ENCODE results near the gene CCL23. TPM values are rescaled to one million over a fixed set of nuclear protein-coding genes. Genes with fewer than 3 reads are reported as not detected.

CCL23 gene
- total RNA-seq, 6 experiments from 2014 or later = 1.1 to 12.7 (median 2.1) TPM

DNA sequence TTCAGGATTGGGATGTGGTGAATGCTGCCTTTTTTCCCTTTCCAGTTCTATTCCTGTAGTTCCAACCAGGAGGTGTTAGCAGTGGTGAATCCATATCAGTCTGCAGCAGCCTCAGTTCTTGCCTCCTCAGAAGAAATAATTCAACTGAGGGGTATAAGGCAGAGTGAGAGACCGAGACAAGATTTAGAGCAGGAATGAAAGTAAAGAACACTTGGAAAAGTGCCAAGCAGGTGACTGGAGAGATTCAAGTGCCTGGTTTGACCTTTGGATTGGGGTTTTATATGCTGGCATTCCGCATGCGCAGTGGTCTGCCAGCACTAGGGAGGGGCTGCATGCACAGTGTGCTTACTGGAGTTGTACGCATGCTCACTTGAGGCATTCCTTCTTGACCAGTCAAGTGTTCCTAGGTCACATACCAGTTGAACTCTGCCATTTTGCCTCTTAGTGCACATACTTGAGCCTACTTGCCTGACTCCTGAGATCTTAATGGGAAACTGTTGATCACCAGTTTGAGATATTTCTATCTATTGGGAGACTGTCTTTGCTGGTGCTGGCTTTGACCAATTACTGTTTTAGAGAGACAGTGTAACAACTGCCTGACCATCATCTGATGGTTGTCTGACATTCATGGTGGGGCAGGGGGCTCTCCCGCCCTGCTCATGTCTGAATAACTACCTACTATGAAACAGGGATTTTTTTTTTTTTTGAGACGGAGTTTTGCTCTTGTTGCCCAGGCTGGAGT lies 15.7 kb downstream of the CCL23 start:
- TF ChIP-seq, protein P1, sequence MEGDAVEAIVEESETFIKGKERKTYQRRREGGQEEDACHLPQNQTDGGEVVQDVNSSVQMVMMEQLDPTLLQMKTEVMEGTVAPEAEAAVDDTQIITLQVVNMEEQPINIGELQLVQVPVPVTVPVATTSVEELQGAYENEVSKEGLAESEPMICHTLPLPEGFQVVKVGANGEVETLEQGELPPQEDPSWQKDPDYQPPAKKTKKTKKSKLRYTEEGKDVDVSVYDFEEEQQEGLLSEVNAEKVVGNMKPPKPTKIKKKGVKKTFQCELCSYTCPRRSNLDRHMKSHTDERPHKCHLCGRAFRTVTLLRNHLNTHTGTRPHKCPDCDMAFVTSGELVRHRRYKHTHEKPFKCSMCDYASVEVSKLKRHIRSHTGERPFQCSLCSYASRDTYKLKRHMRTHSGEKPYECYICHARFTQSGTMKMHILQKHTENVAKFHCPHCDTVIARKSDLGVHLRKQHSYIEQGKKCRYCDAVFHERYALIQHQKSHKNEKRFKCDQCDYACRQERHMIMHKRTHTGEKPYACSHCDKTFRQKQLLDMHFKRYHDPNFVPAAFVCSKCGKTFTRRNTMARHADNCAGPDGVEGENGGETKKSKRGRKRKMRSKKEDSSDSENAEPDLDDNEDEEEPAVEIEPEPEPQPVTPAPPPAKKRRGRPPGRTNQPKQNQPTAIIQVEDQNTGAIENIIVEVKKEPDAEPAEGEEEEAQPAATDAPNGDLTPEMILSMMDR (IDR thresholded peaks at IDR 0.05) = no peak
- TF ChIP-seq POLR2A (IDR thresholded peaks at IDR 0.05) = no peak
- DNase-seq = peak; percentile 78 to 95 (median 88)
- H3K36me3 ChIP-seq = peaks cover 0 to 12% (median 1%) of the 10 kb centered on the region in 4 donors
- no peaks in the 10 kb centered on the region for H3K27me3 ChIP-seq
- 51% methylated on average over 3 of the region's 6 CpGs for WGBS (ENCODE audit: insufficient coverage, low coverage, low lambda C conversion rate, missing lambda C conversion rate)
- no peaks in the 10 kb centered on the region for H3K9me3 ChIP-seq
- peaks cover 0 to 49% (median 17%) of the 10 kb centered on the region in 4 donors for H3K4me1 ChIP-seq
- peak; percentile 66 to 85 (median 74) for ATAC-seq
- intact Hi-C loops (cut with DNase I) = no loop called here
- peak overlapping the region; percentile 72 to 74 (median 74) for H3K27ac ChIP-seq
- peak overlapping the region; percentile 30 to 55 (median 53) for H3K4me3 ChIP-seq

DNA sequence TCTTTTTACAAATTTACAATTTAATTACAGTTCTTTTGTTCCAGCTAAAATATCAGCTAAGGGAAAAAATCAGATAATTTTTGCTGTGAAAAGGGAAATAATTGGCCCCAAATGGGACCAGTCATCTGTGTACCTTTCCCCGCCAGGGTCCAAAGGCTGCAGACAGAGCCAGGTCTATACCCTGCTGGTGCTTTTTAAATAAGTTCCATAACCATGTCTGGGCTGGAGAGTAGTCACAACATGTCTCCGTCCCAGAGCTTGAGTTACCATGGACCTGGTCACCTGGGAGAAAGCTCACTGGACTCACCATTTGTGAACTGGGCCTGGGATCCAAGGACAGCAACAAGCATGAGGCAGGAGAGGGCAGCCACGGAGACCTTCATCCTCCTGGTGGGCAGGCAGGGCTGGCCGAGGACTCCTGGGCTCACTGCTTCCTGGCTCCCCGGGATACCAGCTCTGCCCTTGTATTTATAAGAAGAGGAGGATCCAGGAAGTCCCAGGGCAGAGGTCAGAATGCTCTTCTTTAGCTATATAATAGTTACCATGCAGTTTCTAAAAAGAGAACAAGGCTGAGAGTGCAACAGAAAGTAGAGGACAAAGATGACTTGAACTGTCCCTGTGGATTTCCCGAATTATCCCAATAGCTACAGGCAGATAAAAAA lies 16.5 kb downstream of the CCL23 start, which contains the start of gene CCL15:
Gene CCL15 (minus strand): TSS at position 444 of the 662 bp plus-strand sequence. CDS start 61 bp downstream, at position 383.
- intact Hi-C loops (cut with DNase I) = no loop called here
- peaks cover 0 to 16% (median 1%) of the 10 kb centered on the region in 4 donors for H3K36me3 ChIP-seq
- H3K4me1 ChIP-seq = peaks cover 0 to 43% (median 14%) of the 10 kb centered on the region in 4 donors
- H3K9me3 ChIP-seq = no peaks in the 10 kb centered on the region
- peak within 1 kb of the TSS; percentile 72 to 74 (median 74) for H3K27ac ChIP-seq
- TF ChIP-seq, protein P1 (IDR thresholded peaks at IDR 0.05) = no peak
- peak; percentile 61 for TF ChIP-seq POLR2A (IDR thresholded peaks at IDR 0.05)
- WGBS (ENCODE audit: insufficient coverage, low coverage, low lambda C conversion rate, missing lambda C conversion rate) = 18% methylated on average over 5 of the region's 6 CpGs
- peak within 1 kb of the TSS; percentile 30 to 55 (median 53) for H3K4me3 ChIP-seq
- ATAC-seq = peak; percentile 67 to 76 (median 72)
- DNase-seq = peak in 1 of 3 donors; percentile 68
- H3K27me3 ChIP-seq = no peaks in the 10 kb centered on the region

DNA sequence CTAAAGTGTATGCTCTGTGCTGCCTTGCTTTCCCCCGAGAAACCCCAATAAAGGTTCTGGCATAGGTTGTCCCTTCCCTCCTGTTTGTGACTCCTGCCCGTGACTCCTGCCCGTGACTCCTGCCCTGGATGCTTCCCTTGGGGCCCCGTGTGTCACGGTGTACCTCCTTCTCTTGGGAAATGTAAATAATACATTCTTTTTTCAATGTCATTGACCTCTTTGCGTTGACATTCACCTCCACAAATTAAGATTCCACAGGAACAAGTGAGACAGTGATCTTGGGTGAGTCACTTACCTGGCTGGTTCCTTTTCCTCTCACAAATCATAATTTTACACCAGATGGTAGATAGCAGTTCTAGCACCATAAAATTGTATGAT lies 17.1 kb downstream of the CCL23 start:
- DNase-seq = no peak
- TF ChIP-seq, protein P1 (IDR thresholded peaks at IDR 0.05) = no peak
- TF ChIP-seq POLR2A (IDR thresholded peaks at IDR 0.05) = no peak
- Histone ChIP-seq H3K27me3 (no peaks in the 10 kb centered on the region), H3K36me3 (peaks cover 0 to 16% (median 1%) of the 10 kb centered on the region in 4 donors), H3K4me3 (peak overlapping the region; percentile 30 to 55 (median 53)), H3K27ac (peak overlapping the region; percentile 72 to 74 (median 74)), H3K4me1 (peaks cover 0 to 37% (median 12%) of the 10 kb centered on the region in 4 donors), H3K9me3 (no peaks in the 10 kb centered on the region)
- intact Hi-C loops (cut with DNase I) = no loop called here
- peak; percentile 31 to 56 (median 33) for ATAC-seq
- WGBS (ENCODE audit: insufficient coverage, low coverage, low lambda C conversion rate, missing lambda C conversion rate) = 23% methylated on average over 6 of the region's 6 CpGs

DNA sequence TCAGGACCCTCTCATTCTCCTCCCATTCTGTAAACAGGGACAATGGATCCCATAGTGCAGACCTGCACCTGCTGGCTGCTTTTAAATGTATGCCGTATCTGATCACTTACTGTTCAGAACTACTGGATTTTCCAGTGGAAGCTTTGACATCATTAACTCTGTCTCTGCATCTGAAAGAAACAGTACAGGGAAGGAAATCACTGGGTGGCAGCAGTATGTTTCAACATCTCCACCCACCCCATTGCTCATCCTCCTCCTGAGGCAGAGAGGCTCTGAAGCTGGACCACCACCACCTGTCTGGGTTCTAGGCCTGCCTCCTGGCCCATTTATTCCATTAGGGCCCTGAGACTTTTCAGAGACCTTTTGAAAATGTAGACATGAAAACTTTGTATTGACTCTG lies 19.0 kb downstream of the CCL23 start:
- peaks cover 0 to 16% (median 1%) of the 10 kb centered on the region in 4 donors for H3K36me3 ChIP-seq
- no peaks in the 10 kb centered on the region for H3K27me3 ChIP-seq
- DNase-seq (no peak), ATAC-seq (no peak)
- no peak overlapping the region for H3K4me3 ChIP-seq
- 50% methylated on average over 1 of the region's 1 CpG for WGBS (ENCODE audit: insufficient coverage, low coverage, low lambda C conversion rate, missing lambda C conversion rate)
- H3K27ac ChIP-seq = no peak overlapping the region
- peaks cover 0 to 36% (median 14%) of the 10 kb centered on the region in 4 donors for H3K4me1 ChIP-seq
- no peaks in the 10 kb centered on the region for H3K9me3 ChIP-seq
- intact Hi-C loops (cut with DNase I) = no loop called here
- TF ChIP-seq, protein P1 (IDR thresholded peaks at IDR 0.05) = no peak
- TF ChIP-seq POLR2A (IDR thresholded peaks at IDR 0.05) = no peak
